Heart right ventricle (tissue), 16 donors: Measurements from ENCODE around the gene KCTD4. TPM values are rescaled to one million over a fixed set of nuclear protein-coding genes. Genes with fewer than 3 reads are reported as not detected.

ENCODE experiments used
- ATAC-seq, 8 donors: fragments of 200-7000 bp; cut with Tn5 transposase; one replicate each; pipeline ENCODE4 v1.9.1; 2020; ENCODE audit warnings: mild to moderate bottlenecking in 8 of 8, moderate library complexity in 8 of 8, moderate number of reproducible peaks in 1 of 8
- DNase-seq, 2 donors: peaks; one replicate each; pipeline ENCODE4 v3.0.0-alpha.2; 2020
- H3K27ac ChIP-seq, 10 donors: fragments of 200-600 bp; sonication (generic) in 2 of 10; one replicate each; pipeline versions ENCODE4 v1.5.0 to v1.8.0; 2020 to 2022; ENCODE audit warnings: mild to moderate bottlenecking in 3 of 10
- H3K27me3 ChIP-seq, 7 donors: fragments of 200-600 bp; one replicate each; pipeline ENCODE4 v1.8.0; 2021 to 2022; ENCODE audit warnings: mild to moderate bottlenecking in 2 of 7
- H3K36me3 ChIP-seq, 9 donors: fragments of 200-600 bp; sonication (generic) in 1 of 9; one replicate each; pipeline versions ENCODE4 v1.5.0 to v1.8.0; 2020 to 2022; ENCODE audit warnings: mild to moderate bottlenecking in 2 of 9
- H3K4me1 ChIP-seq, 9 donors: fragments of 200-600 bp; sonication (generic) in 1 of 9; one replicate each; pipeline versions ENCODE4 v1.5.0 to v1.8.0; 2020 to 2022; ENCODE audit warnings: mild to moderate bottlenecking in 4 of 9
- H3K4me3 ChIP-seq, 10 donors: fragments of 200-600 bp; sonication (generic) in 2 of 10; one replicate each; pipeline versions ENCODE4 v1.5.0 to v1.8.0; 2020 to 2022; ENCODE audit warnings: mild to moderate bottlenecking in 7 of 10, moderate library complexity in 2 of 10
- H3K9me3 ChIP-seq, 11 donors: fragments of 200-600 bp in 10 of 11; sonication (generic) in 2 of 11; one replicate each; pipeline versions ENCODE4 v1.5.0 to v1.8.0; 2013 to 2022; ENCODE audit warnings: mild to moderate bottlenecking in 2 of 11, control low read depth in 1 of 11, moderate library complexity in 1 of 11
- CTCF ChIP-seq, 9 donors: fragments of 200-600 bp; sonication (generic) in 2 of 9; IDR thresholded peaks; one replicate each; pipeline versions ENCODE4 v1.5.0 to v1.8.0; 2021 to 2022; ENCODE audit warnings: antibody characterized with exemption in 9 of 9, mild to moderate bottlenecking in 5 of 9, moderate library complexity in 1 of 9
- WGBS, 2 donors: extraction: QIAGEN DNeasy Blood & Tissue Kit; methylation state at CpG; one replicate each; pipeline ENCODE4 v1.1.7; 2013; ENCODE audit warnings: inconsistent platforms in 1 of 2; 5-methylcytosine and 5-hydroxymethylcytosine counted together
- intact Hi-C, 10 donors: fragments of 100-400 bp; cut with DNase I; formaldehyde crosslinking; loops; one replicate each; pipeline versions ENCODE4 v1.11.1 to v1.14.2; 2022
- polyA plus RNA-seq, 2 donors: library from polyadenylated mRNA; stranded (reverse); fragments of 200-250 nt; gene quantifications; one replicate each; pipeline ENCODE4 v1.2.3, GENCODE V29; 2013
- total RNA-seq, 10 donors: library from RNA; stranded (reverse); fragmentation: NEBNext Ultra II Directional in 3 of 10; extraction: Animal tissue kit (Norgen Biotek cat#: 25700) in 3 of 10; gene quantifications; one replicate each; pipeline versions ENCODE4 v1.2.1 to v1.2.4, GENCODE V29; 2021 to 2023
- donor health status: Arrhythmogenic right ventricular cardiomyopathy.
- donor health status: ischemic (EF 13 %, LVEDD 7.1; RV severe dilation, severe dysfunction).
- donor health status: healthy with polysubstance abuse.
- donor health status: DM: no; HTN: yes; CAD: no.
- donor health status: DM: no; HTN: no; CAD: no.
- donor health status: ischemic (EF 25% LVEDD 6.9; RV normal size, moderate dysfunction).
- donor health status: ischemic (EF 25% LVEDD 5.7; RV mildly dilated, moderate dysfunction).
- donor health status: healthy.
- donor health status: DM: yes; HTN: yes; CAD: no.
- donor health status: Ischemic cardiomyopathy.
- donor health status: ischemic (EF 35%, LVEDD 5.7; RV mildly dilated, moderate dysfunction).
- donor health status: nonischemic (EF 11% LVEDD 7.7; RV severe dilation, severe dysfunction).
- donor health status: DM: yes; HTN: yes; CAD: no.
- donor health status: PGD.
- donor health status: ischemic (EF 29% LVEDD 5.4; RV normal size, mild dysfunction).
- donor health status: nonischemic (EF 23%, LVEDD 6.1; RV moderate dilation, normal function).

Gene KCTD4
- total and polyA plus RNA-seq, 12 donors: 0.01 to 0.16 (median 0.15) TPM; not detected in 9

DNA sequence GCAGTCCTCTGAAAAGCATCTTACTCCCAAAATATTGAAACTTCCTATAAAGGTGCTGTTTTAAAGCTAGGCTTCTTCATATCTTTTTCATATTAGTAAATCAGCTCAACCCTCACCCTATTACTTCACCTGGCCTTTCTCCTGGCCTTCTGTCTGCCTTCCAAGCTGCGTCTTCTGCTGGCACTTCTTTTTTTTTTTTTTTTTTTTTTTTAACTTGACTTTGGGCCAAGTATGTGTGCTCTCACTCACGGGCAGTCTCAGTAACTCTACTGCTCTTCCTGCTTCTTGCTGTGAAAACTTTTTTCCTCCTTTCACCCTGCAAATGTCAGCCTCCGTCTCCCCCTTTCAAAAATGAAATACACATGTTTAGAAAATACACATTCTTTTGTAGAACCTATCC, 41.2 kb upstream of the KCTD4 start:
- Histone ChIP-seq H3K36me3 (no peaks in the 10 kb centered on the region), H3K4me3 (no peak overlapping the region), H3K4me1 (peaks cover 0 to 22% (median 14%) of the 10 kb centered on the region in 9 donors), H3K9me3 (no peaks in the 10 kb centered on the region), H3K27me3 (no peaks in the 10 kb centered on the region), H3K27ac (peak overlapping the region in 1 of 10 donors; percentile 21)
- WGBS, 2 donors: 4 to 7% methylated on average over 3 of the region's 3 CpGs
- DNase-seq (no peak), ATAC-seq (peak in 7 of 8 donors; percentile 47 to 76 (median 67))
- TF ChIP-seq CTCF (IDR thresholded peaks at IDR 0.05): no peak
- intact Hi-C loops: no loop called here

- no peaks in the 10 kb centered on the region for H3K9me3 ChIP-seq
- TF ChIP-seq CTCF (IDR thresholded peaks at IDR 0.05): no peak
- H3K4me1 ChIP-seq: peaks cover 0 to 37% (median 14%) of the 10 kb centered on the region in 9 donors
- no peaks in the 10 kb centered on the region for H3K36me3 ChIP-seq
- intact Hi-C loops: no loop called here
- no peak overlapping the region for H3K27ac ChIP-seq
- DNase-seq: no peak
- no peak overlapping the region for H3K4me3 ChIP-seq
- ATAC-seq: no peak
- H3K27me3 ChIP-seq: no peaks in the 10 kb centered on the region
These were observed 39.3 kb upstream of the KCTD4 start for GRCh38 chr13:45240143-45240542.

- no peaks in the 10 kb centered on the region for H3K9me3 ChIP-seq
- intact Hi-C loops: no loop called here
- peaks cover 0 to 37% (median 14%) of the 10 kb centered on the region in 9 donors for H3K4me1 ChIP-seq
- no peak for TF ChIP-seq CTCF (IDR thresholded peaks at IDR 0.05)
- H3K4me3 ChIP-seq: no peak overlapping the region
- H3K36me3 ChIP-seq: no peaks in the 10 kb centered on the region
- ATAC-seq: no peak
- no peak for DNase-seq
- 95 to 96% methylated on average over 4 of the region's 4 CpGs for WGBS, 2 donors
- no peaks in the 10 kb centered on the region for H3K27me3 ChIP-seq
- no peak overlapping the region for H3K27ac ChIP-seq
These were observed 38.3 kb upstream of the KCTD4 start for GRCh38 chr13:45238945-45239795.

GRCh38 chr13:45232591-45232990, 31.7 kb upstream of the KCTD4 start:
- Histone ChIP-seq H3K27me3 (no peaks in the 10 kb centered on the region), H3K4me1 (peaks cover 0 to 20% (median 4%) of the 10 kb centered on the region in 9 donors), H3K9me3 (no peaks in the 10 kb centered on the region), H3K36me3 (no peaks in the 10 kb centered on the region), H3K27ac (no peak overlapping the region), H3K4me3 (no peak overlapping the region)
- no peak for TF ChIP-seq CTCF (IDR thresholded peaks at IDR 0.05)
- WGBS, 2 donors: 95 to 98% methylated on average over 2 of the region's 2 CpGs
- DNase-seq (no peak), ATAC-seq (no peak)
- intact Hi-C loops: no loop called here
